Breast epithelium (tissue), 3 donors: ENCODE measurements around the gene SRRM5.

Experiments
- CTCF ChIP-seq, 3 donors: fragments of 450-650 bp; IDR thresholded peaks; one replicate each; pipeline ENCODE4 v1.5.1; 2016 to 2017; ENCODE audit warnings: antibody characterized with exemption in 3 of 3, mild to moderate bottlenecking in 3 of 3, moderate library complexity in 3 of 3
- POLR2A ChIP-seq: fragments of 450-650 bp; IDR thresholded peaks from one replicate; pipeline ENCODE4 v1.6.1; 2016; ENCODE audit warnings: antibody characterized with exemption, mild to moderate bottlenecking, moderate library complexity
- POLR2AphosphoS5 ChIP-seq, 3 donors: sonication (generic); formaldehyde crosslinking; IDR thresholded peaks; one replicate each; pipeline ENCODE4 v1.6.1; 2017; ENCODE audit warnings: antibody characterized with exemption in 3 of 3

GRCh38 chr19:43636121-43636683 lies 24.3 kb downstream of the SRRM5 start:
- no peak for TF ChIP-seq CTCF (IDR thresholded peaks at IDR 0.05)
- TF ChIP-seq POLR2A = no peak
- no peak for TF ChIP-seq POLR2AphosphoS5 (IDR thresholded peaks at IDR 0.05)
